GM06990 (cell line): ENCODE measurements around the gene ALK.

ENCODE experiments used
- DNase-seq: peaks from one replicate; pipeline ENCODE4 v3.0.0-alpha.2; 2011; ENCODE audit not compliant: insufficient read length; ENCODE audit errors: extremely low read depth
- H3K27me3 ChIP-seq: replicated peaks from 2 replicates; pipeline ENCODE4 v1.6.0; 2011; ENCODE audit warnings: low read length; ENCODE audit not compliant: control insufficient read depth, insufficient read depth
- H3K36me3 ChIP-seq: 2 replicates; pipeline ENCODE4 v1.5.1; 2011; ENCODE audit warnings: low read length; ENCODE audit not compliant: control insufficient read depth, insufficient read depth
- H3K4me3 ChIP-seq: replicated peaks from 2 replicates; pipeline ENCODE4 v1.5.1; 2011; ENCODE audit warnings: low read depth, mild to moderate bottlenecking, control low read depth, low read length
- TF ChIP-seq, protein P1 (sequence below): IDR thresholded peaks from 2 replicates; pipeline ENCODE4 v1.5.1; 2011; ENCODE audit warnings: low read length, control low read depth, mild to moderate bottlenecking, inconsistent platforms; ENCODE audit not compliant: insufficient read depth, poor library complexity, severe bottlenecking

ALK gene

DNA sequence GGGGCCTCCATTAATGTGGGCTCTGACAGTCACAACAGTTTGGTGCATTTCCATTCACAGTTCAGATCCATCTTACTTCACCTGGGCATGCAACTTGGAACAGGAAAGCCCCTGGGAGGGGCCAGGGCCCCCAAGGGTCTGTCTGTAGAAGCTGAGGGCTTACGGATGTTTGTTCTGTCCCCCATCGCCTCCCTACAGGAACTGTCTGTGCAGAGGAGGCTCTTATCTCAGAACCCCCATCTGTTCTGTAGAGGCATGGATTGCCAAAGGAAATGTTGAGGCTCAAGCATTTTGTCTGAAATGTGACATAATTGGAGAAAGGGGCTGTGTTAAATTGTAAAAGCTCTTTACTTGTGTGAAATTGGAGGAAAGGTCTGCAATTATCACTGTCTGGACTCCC is 471.9 kb downstream of the ALK start:
- H3K4me3 ChIP-seq = no peak overlapping the region
- TF ChIP-seq, protein P1, sequence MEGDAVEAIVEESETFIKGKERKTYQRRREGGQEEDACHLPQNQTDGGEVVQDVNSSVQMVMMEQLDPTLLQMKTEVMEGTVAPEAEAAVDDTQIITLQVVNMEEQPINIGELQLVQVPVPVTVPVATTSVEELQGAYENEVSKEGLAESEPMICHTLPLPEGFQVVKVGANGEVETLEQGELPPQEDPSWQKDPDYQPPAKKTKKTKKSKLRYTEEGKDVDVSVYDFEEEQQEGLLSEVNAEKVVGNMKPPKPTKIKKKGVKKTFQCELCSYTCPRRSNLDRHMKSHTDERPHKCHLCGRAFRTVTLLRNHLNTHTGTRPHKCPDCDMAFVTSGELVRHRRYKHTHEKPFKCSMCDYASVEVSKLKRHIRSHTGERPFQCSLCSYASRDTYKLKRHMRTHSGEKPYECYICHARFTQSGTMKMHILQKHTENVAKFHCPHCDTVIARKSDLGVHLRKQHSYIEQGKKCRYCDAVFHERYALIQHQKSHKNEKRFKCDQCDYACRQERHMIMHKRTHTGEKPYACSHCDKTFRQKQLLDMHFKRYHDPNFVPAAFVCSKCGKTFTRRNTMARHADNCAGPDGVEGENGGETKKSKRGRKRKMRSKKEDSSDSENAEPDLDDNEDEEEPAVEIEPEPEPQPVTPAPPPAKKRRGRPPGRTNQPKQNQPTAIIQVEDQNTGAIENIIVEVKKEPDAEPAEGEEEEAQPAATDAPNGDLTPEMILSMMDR = no peak
- H3K36me3 ChIP-seq = no peaks in the 10 kb centered on the region
- no peak for DNase-seq
- no peaks in the 10 kb centered on the region for H3K27me3 ChIP-seq

DNA sequence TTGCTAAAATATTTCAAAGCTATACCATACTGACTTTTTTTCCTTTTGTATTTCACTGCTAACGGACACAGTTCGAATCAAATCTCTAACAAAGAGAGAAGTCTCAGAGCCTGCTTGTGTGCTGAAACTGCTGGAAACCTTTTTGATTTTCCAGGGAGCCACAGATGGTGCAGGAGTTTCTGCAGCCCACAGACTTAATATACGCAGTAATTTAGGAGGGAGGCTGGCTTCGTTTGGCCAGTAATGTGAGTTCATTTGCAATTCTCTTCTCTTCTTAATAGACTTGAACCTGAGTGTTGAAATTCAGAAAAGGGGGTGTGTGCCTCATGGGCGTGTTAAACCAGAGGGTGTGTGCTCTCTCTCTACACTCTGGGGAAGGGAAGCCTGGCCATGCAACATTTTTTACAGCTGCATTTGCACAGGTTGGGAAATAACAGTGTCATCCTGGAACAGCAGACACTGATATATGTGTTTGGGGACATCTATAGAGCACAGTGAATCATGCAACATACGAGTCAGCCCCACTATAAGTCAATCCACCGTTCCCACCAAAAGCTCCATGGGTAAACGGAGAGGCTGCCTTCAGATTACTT is 473.2 kb downstream of the ALK start:
- H3K27me3 ChIP-seq = no peaks in the 10 kb centered on the region
- TF ChIP-seq, protein P1 = no peak

DNA sequence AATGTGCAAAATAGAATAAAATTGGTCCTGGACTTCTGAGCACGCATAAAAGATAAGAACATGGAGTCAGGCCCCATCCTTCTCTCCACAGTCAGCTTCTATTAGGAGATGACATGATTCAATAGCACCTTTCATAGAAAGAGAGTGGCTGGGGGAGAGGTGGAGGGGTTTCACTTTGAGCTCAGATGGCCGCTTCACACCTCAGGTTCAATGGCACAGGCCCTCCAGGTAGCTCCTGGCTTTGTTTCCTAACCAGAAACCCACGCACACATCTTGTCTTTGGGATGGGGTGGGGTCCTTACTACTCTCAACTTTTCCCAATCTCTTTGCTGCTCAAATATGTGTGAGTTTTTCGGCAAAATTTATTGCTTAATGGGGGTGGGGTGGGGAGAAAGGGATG is 473.9 kb downstream of the ALK start:
- peak; percentile 5 for DNase-seq
- no peaks in the 10 kb centered on the region for H3K27me3 ChIP-seq
- TF ChIP-seq, protein P1 = no peak
- H3K4me3 ChIP-seq = no peak overlapping the region
- no peaks in the 10 kb centered on the region for H3K36me3 ChIP-seq

More for the DNA sequence above, 473.2 kb downstream of the ALK start:
- no peak for DNase-seq
- no peak overlapping the region for H3K4me3 ChIP-seq
- H3K36me3 ChIP-seq = no peaks in the 10 kb centered on the region

DNA sequence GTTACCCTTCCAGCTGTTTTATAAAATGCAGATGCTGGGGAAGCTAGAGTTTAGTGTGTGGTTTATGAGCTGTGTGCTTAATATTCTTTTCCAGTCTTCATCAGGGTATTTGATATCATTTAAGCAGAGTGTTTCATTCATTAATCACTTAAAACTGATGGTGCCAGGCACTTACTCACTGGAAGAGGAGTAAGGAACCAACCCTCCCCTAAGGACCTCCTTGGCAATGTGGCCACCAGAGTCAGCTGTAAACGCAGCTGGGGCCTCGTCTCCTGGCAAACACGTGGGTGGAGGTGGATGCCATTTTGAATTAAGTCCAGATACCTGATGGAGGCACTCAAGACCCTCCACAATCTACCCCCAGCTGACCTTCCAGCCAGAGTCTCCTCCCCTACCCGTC is 474.5 kb downstream of the ALK start:
- Histone ChIP-seq H3K4me3 (no peak overlapping the region), H3K36me3 (no peaks in the 10 kb centered on the region), H3K27me3 (no peaks in the 10 kb centered on the region)

DNA sequence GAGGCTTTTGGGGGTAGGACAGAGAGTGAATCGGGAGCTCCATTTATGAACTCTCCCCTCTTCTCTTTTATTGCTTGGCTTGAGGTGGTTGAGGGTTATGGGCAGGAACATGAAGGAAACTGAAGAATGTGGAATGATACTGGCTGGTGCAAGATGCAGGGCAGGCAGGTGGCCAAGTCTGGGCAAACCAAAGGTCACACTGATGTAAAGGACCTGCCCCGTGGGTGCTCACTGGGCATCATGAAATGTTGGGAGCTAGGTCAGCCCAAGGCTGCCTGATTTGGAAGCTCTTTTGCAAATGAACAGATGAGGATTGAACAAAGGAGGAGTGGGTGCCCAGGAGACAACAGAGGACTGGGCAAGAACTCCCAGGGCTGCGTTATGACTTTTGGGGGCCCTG is 477.2 kb downstream of the ALK start:
- DNase-seq = no peak
- no peaks in the 10 kb centered on the region for H3K36me3 ChIP-seq
- TF ChIP-seq, protein P1 = no peak

More for the DNA sequence above, 474.5 kb downstream of the ALK start:
- TF ChIP-seq, protein P1 = no peak
- no peak for DNase-seq

DNA sequence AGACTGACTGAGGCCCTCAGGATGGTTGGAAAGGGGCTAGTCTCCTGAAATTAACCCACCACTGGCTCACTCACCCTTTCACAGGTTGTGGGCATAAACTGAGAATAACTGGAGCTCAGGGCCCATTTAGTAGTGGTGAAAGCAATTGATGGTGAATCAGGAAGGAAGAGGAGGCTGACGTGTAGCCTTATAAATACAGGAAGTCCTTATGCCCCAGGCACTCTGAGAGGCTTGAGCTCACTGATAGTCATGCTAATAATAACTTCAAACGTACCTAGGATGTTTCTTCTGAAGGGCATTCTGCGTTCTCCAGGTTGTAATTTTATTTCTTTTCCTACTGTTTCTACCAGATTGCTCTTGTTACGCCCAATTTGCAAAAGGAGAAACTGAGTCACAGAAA is 477.8 kb downstream of the ALK start:
- Histone ChIP-seq H3K36me3 (no peaks in the 10 kb centered on the region), H3K27me3 (no peaks in the 10 kb centered on the region), H3K4me3 (no peak overlapping the region)
- TF ChIP-seq, protein P1 = no peak
- DNase-seq = no peak

More for the DNA sequence above, 477.2 kb downstream of the ALK start:
- Histone ChIP-seq H3K27me3 (no peaks in the 10 kb centered on the region), H3K4me3 (no peak overlapping the region)
